Chondrocyte (in vitro differentiated cells): ENCODE data around the gene PCK1. TPM values are rescaled to one million over a fixed set of nuclear protein-coding genes. Genes with fewer than 3 reads are reported as not detected.

Experiments
- DNase-seq: peaks from one replicate; pipeline ENCODE4 v3.0.0; 2021; ENCODE audit warnings: mixed read lengths, low spot score
- H3K27ac Mint-ChIP-seq: one replicate; pipeline ENCODE4 v1.8.0; 2021; ENCODE audit warnings: mild to moderate bottlenecking, moderate library complexity, mixed read lengths; ENCODE audit not compliant: unreplicated experiment
- H3K27me3 Mint-ChIP-seq: 2 replicates; pipeline ENCODE4 v1.8.0; 2021; ENCODE audit warnings: low read depth, mixed read lengths
- H3K36me3 Mint-ChIP-seq: 2 replicates; pipeline ENCODE4 v1.8.0; 2021; ENCODE audit warnings: low read depth, mixed read lengths
- H3K4me1 Mint-ChIP-seq: 2 replicates; pipeline ENCODE4 v1.8.0; 2021; ENCODE audit warnings: low read depth, mild to moderate bottlenecking, mixed read lengths
- H3K4me3 Mint-ChIP-seq: one replicate; pipeline ENCODE4 v1.8.0; 2021; ENCODE audit warnings: mild to moderate bottlenecking, moderate library complexity, mixed read lengths; ENCODE audit not compliant: unreplicated experiment
- H3K9me3 Mint-ChIP-seq: 2 replicates; pipeline ENCODE4 v1.8.0; 2021; ENCODE audit warnings: low read depth, mixed read lengths
- CTCF ChIP-seq: fragments of 200-600 bp; sonication (generic); IDR thresholded peaks from 2 replicates; pipeline ENCODE4 v1.5.0; 2021; ENCODE audit warnings: antibody characterized with exemption, mild to moderate bottlenecking, moderate library complexity
- total RNA-seq: library from RNA; stranded (reverse); gene quantifications from 3 replicates; pipeline ENCODE4 v1.2.1, GENCODE V29; 2021

PCK1 gene
- total RNA-seq, 1 donor from 2014 or later, result not detected

GRCh38 chr20:57536771-57537724 is 23.9 kb upstream of the PCK1 start:
- Mint-ChIP-seq H3K27ac (no peak overlapping the region), H3K27me3 (peaks cover 56% of the 10 kb centered on the region), H3K36me3 (peaks cover 19% of the 10 kb centered on the region)

GRCh38 chr20:57537822-57538221 is 23.1 kb upstream of the PCK1 start:
- Mint-ChIP-seq H3K4me1 (no peaks in the 10 kb centered on the region), H3K27me3 (peaks cover 50% of the 10 kb centered on the region), H3K4me3 (no peak overlapping the region), H3K27ac (no peak overlapping the region), H3K36me3 (peaks cover 17% of the 10 kb centered on the region), H3K9me3 (peaks cover 26% of the 10 kb centered on the region)
- no peak for DNase-seq
- no peak for TF ChIP-seq CTCF

More at GRCh38 chr20:57536771-57537724, 23.9 kb upstream of the PCK1 start:
- Mint-ChIP-seq H3K4me1 (no peaks in the 10 kb centered on the region), H3K9me3 (peaks cover 29% of the 10 kb centered on the region), H3K4me3 (no peak overlapping the region)
- DNase-seq, result no peak
- no peak for TF ChIP-seq CTCF

GRCh38 chr20:57539889-57540288 is 21.0 kb upstream of the PCK1 start:
- Mint-ChIP-seq H3K36me3 (peaks cover 14% of the 10 kb centered on the region), H3K27me3 (peaks cover 42% of the 10 kb centered on the region), H3K27ac (no peak overlapping the region)

GRCh38 chr20:57540890-57541580 is 19.9 kb upstream of the PCK1 start:
- Mint-ChIP-seq H3K27me3 (peaks cover 38% of the 10 kb centered on the region), H3K36me3 (peaks cover 14% of the 10 kb centered on the region), H3K27ac (no peak overlapping the region), H3K4me3 (no peak overlapping the region), H3K4me1 (no peaks in the 10 kb centered on the region), H3K9me3 (peaks cover 19% of the 10 kb centered on the region)
- no peak for TF ChIP-seq CTCF
- no peak for DNase-seq

More at GRCh38 chr20:57539889-57540288, 21.0 kb upstream of the PCK1 start:
- no peak for DNase-seq
- no peak for TF ChIP-seq CTCF
- peaks cover 20% of the 10 kb centered on the region for H3K9me3 Mint-ChIP-seq
- H3K4me1 Mint-ChIP-seq, result no peaks in the 10 kb centered on the region
- no peak overlapping the region for H3K4me3 Mint-ChIP-seq

- no peaks in the 10 kb centered on the region for H3K4me1 Mint-ChIP-seq
- H3K4me3 Mint-ChIP-seq, result no peak overlapping the region
- no peaks in the 10 kb centered on the region for H3K9me3 Mint-ChIP-seq
- peaks cover 6% of the 10 kb centered on the region for H3K36me3 Mint-ChIP-seq
- H3K27me3 Mint-ChIP-seq, result peaks cover 18% of the 10 kb centered on the region
- no peak for TF ChIP-seq CTCF
- no peak overlapping the region for H3K27ac Mint-ChIP-seq
- DNase-seq, result no peak
Observed at GRCh38 chr20:57543754-57544153, 17.2 kb upstream of the PCK1 start.
